Loucy (cell line): ENCODE results near the gene CLCN7.

Source experiments
- EZH2phosphoT487 ChIP-seq: fragments of 200-600 bp; IDR thresholded peaks from 2 replicates; pipeline ENCODE4 v1.6.1; 2018; ENCODE audit warnings: antibody characterized with exemption, mild to moderate bottlenecking, moderate library complexity, borderline replicate concordance
- TF ChIP-seq, protein P1 (sequence below): fragments of 200-600 bp; sonication (generic); conservative IDR thresholded peaks from 2 replicates; pipeline ENCODE4 v1.5.1; 2014; ENCODE audit warnings: mild to moderate bottlenecking, antibody characterized with exemption, low read length

DNA sequence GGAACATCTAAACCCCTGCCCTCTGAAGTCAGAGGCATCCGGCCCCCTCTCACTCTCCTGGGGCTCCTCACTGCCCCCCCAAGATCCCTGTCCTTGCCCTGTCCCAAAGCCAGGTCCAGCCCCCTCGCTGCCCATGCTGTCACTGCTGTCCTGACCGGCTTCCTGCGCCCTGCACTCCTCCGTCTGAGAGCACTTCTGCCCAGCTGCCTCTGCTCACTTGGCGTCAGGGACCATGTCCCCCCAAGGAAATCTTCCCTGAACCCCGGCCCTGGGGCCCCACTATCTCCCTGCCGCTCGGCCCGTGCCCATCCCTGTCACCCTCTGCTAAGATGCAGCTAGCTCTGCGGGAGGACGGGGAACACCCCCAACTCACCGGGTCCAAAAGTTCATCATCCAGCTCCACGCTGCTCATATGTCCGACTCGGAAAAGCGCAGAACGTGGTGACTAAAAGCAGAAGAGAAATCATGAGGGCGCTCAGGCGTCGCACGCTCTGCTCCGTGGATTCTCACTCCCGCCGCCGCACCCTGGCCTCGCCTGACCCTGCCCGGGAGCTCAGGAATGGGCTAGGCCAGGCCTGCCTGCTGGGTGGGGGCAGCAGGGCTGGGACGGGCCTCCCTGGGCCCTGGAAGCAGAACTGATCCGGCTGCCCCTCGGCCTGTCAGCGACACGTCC, 9.8 kb downstream of the CLCN7 start:
- no peak for TF ChIP-seq EZH2phosphoT487
- TF ChIP-seq, protein P1, sequence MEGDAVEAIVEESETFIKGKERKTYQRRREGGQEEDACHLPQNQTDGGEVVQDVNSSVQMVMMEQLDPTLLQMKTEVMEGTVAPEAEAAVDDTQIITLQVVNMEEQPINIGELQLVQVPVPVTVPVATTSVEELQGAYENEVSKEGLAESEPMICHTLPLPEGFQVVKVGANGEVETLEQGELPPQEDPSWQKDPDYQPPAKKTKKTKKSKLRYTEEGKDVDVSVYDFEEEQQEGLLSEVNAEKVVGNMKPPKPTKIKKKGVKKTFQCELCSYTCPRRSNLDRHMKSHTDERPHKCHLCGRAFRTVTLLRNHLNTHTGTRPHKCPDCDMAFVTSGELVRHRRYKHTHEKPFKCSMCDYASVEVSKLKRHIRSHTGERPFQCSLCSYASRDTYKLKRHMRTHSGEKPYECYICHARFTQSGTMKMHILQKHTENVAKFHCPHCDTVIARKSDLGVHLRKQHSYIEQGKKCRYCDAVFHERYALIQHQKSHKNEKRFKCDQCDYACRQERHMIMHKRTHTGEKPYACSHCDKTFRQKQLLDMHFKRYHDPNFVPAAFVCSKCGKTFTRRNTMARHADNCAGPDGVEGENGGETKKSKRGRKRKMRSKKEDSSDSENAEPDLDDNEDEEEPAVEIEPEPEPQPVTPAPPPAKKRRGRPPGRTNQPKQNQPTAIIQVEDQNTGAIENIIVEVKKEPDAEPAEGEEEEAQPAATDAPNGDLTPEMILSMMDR: no peak
